Mesothelial cell of epicardium (in vitro differentiated cells): ENCODE data around the gene LTBP1. TPM values are rescaled to one million over a fixed set of nuclear protein-coding genes. Genes with fewer than 3 reads are reported as not detected.

Experiments used
- DNase-seq, 2 experiments: peaks; one replicate each; pipeline ENCODE4 v3.0.0; 2021; ENCODE audit warnings: low spot score in 2 of 2; ENCODE audit not compliant: unreplicated experiment in 2 of 2
- H3K27ac Mint-ChIP-seq: 2 replicates; pipeline ENCODE4 v1.8.0; 2021; ENCODE audit warnings: mixed read lengths
- H3K27me3 Mint-ChIP-seq: 2 replicates; pipeline ENCODE4 v1.8.0; 2021; ENCODE audit warnings: low read depth, mixed read lengths
- H3K36me3 Mint-ChIP-seq: 2 replicates; pipeline ENCODE4 v1.8.0; 2021; ENCODE audit warnings: mixed read lengths
- H3K4me1 Mint-ChIP-seq: 2 replicates; pipeline ENCODE4 v1.8.0; 2021; ENCODE audit warnings: mixed read lengths
- H3K4me3 Mint-ChIP-seq: 2 replicates; pipeline ENCODE4 v1.8.0; 2021; ENCODE audit warnings: mild to moderate bottlenecking, moderate library complexity, mixed read lengths
- H3K9me3 Mint-ChIP-seq: 2 replicates; pipeline ENCODE4 v1.8.0; 2021; ENCODE audit warnings: mixed read lengths
- CTCF ChIP-seq: fragments of 200-600 bp; sonication (generic); IDR thresholded peaks from one replicate; pipeline ENCODE4 v1.5.0; 2021; ENCODE audit warnings: antibody characterized with exemption; ENCODE audit not compliant: unreplicated experiment
- total RNA-seq: library from RNA; stranded (reverse); gene quantifications from 3 replicates; pipeline ENCODE4 v1.2.1, GENCODE V29; 2021

The LTBP1 gene
- total RNA-seq, 1 donor from 2014 or later, result 80.2 TPM

DNA sequence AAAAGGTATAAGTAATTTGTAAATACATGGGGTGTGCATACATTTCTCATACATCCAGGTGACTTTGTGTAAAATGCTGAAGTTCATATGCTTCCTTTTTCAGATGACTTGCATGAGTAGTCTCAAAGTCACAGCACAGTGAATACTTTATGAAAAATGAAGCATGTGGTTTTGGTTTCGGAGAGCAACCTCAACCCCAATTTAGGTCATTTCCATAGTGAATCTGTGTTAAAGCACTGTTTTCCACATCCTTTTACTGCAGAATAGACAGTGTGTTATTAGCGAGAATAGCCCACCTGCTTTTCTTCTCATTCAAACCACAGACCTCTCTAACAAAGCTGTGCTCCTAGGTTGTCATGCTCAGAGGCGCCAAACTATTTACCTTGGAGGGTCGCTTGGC, 325.2 kb downstream of the LTBP1 start:
- Mint-ChIP-seq H3K27ac (no peak overlapping the region), H3K36me3 (peaks cover 21% of the 10 kb centered on the region), H3K4me1 (peaks cover 16% of the 10 kb centered on the region), H3K4me3 (no peak overlapping the region), H3K9me3 (no peaks in the 10 kb centered on the region), H3K27me3 (no peaks in the 10 kb centered on the region)
- no peak for DNase-seq
- no peak for TF ChIP-seq CTCF

DNA sequence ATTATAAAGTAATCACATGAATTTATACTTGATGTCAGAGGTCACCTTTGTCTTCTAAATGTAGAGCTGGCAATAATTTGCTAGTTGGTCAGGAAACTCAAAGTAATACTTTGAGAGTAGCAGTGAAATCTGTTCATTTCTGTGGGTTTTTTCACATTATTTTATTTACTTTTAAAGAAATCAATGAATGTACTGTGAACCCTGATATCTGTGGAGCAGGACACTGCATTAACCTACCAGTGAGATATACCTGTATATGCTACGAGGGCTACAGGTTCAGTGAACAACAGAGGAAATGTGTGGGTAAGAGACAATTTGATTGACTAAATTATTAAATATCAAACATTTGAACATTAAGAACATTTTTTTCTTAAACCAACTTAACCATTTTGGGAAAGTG, 326.7 kb downstream of the LTBP1 start:
- H3K4me3 Mint-ChIP-seq, result no peak overlapping the region
- H3K9me3 Mint-ChIP-seq, result no peaks in the 10 kb centered on the region
- no peaks in the 10 kb centered on the region for H3K27me3 Mint-ChIP-seq
- no peak for TF ChIP-seq CTCF
- H3K36me3 Mint-ChIP-seq, result peaks cover 24% of the 10 kb centered on the region
- peaks cover 19% of the 10 kb centered on the region for H3K4me1 Mint-ChIP-seq
- H3K27ac Mint-ChIP-seq, result no peak overlapping the region
- DNase-seq, result no peak

- no peak for DNase-seq
- TF ChIP-seq CTCF, result no peak
- H3K9me3 Mint-ChIP-seq, result no peaks in the 10 kb centered on the region
- no peak overlapping the region for H3K4me3 Mint-ChIP-seq
- H3K4me1 Mint-ChIP-seq, result peaks cover 19% of the 10 kb centered on the region
- peaks cover 23% of the 10 kb centered on the region for H3K36me3 Mint-ChIP-seq
- H3K27ac Mint-ChIP-seq, result no peak overlapping the region
- H3K27me3 Mint-ChIP-seq, result no peaks in the 10 kb centered on the region
These were observed 327.8 kb downstream of the LTBP1 start for GRCh38 chr2:33274524-33274923.

DNA sequence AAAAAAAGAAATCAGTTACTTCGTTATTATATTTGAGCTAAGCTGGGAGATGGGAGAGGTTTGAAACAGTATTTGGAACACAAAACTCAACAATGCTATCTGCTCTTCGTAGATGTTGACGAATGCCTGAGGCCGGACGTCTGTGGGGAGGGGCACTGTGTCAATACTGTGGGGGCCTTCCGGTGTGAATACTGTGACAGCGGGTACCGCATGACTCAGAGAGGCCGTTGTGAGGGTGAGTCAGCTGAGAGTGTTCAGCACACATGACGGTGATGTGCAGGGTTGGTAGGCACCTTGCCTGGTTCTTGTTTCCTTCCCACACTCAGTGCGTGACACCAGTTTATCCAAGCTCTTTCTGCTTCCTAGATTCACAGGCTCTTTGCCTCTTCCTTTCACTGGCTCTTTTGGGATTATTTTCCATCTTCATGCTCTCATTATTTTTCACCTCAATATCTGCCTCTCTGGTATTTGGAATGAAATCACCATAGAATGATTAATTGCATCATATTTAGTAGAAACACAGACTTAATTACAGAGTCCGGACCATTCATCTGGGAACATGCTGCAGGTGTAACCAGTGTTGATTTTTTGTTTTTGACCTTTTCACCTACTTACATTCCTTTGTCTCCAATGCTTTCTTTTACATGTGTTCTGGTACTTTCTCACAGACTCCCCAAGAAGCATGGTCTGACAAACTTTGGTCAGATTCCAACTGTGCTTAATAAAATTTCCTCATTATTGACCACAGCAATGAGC, 329.1 kb downstream of the LTBP1 start:
- Mint-ChIP-seq H3K27me3 (no peaks in the 10 kb centered on the region), H3K4me3 (no peak overlapping the region), H3K27ac (peak overlapping the region; percentile 59), H3K9me3 (no peaks in the 10 kb centered on the region), H3K4me1 (peaks cover 19% of the 10 kb centered on the region), H3K36me3 (peaks cover 31% of the 10 kb centered on the region)
- DNase-seq, result no peak
- no peak for TF ChIP-seq CTCF

GRCh38 chr2:33277002-33277426, 330.3 kb downstream of the LTBP1 start:
- Mint-ChIP-seq H3K9me3 (no peaks in the 10 kb centered on the region), H3K36me3 (peaks cover 32% of the 10 kb centered on the region), H3K27me3 (no peaks in the 10 kb centered on the region), H3K4me3 (no peak overlapping the region), H3K27ac (peak overlapping the region; percentile 37), H3K4me1 (peaks cover 16% of the 10 kb centered on the region)
- TF ChIP-seq CTCF, result no peak
- no peak for DNase-seq
